Esophagus squamous epithelium (tissue), 5 donors: ENCODE results near the gene WFIKKN1. TPM values are rescaled to one million over a fixed set of nuclear protein-coding genes. Genes with fewer than 3 reads are reported as not detected.

Experiments
- DNase-seq: peaks from one replicate; lab custom pipeline; 2025; lab: John Stamatoyannopoulos, UW
- H3K27ac ChIP-seq, 4 donors: fragments of 200-600 bp; sonication (generic); one replicate each; pipeline ENCODE4 v1.5.1; 2016 to 2019; ENCODE audit warnings: mild to moderate bottlenecking in 1 of 4
- H3K27me3 ChIP-seq, 4 donors: fragments of 200-600 bp; sonication (generic); 1 replicate in 3 of 4; 2 replicates in 1 of 4; pipeline versions ENCODE4 v1.5.1 to v1.6.0; 2017 to 2021; ENCODE audit warnings: antibody characterized with exemption in 1 of 4
- H3K36me3 ChIP-seq, 3 donors: fragments of 200-600 bp; sonication (generic); one replicate each; pipeline ENCODE4 v1.5.1; 2016 to 2019
- H3K4me1 ChIP-seq, 3 donors: fragments of 200-600 bp; sonication (generic); one replicate each; pipeline ENCODE4 v1.5.1; 2017 to 2019
- H3K4me3 ChIP-seq, 4 donors: fragments of 200-600 bp; sonication (generic); 1 replicate in 3 of 4; 2 replicates in 1 of 4; pipeline ENCODE4 v1.5.1; 2016 to 2019; ENCODE audit warnings: mild to moderate bottlenecking in 2 of 4, moderate library complexity in 1 of 4
- H3K9me3 ChIP-seq, 3 donors: fragments of 200-600 bp; sonication (generic); one replicate each; pipeline ENCODE4 v1.5.1; 2016 to 2019
- CTCF ChIP-seq, 6 experiments: fragments of 450-650 bp in 4 of 6; fragments of 200-600 bp in 2 of 6; sonication (generic) in 2 of 6; IDR thresholded peaks; one replicate each; pipeline ENCODE4 v1.5.1; 2016 to 2019; ENCODE audit warnings: antibody characterized with exemption in 6 of 6, mild to moderate bottlenecking in 4 of 6, moderate library complexity in 4 of 6
- POLR2A ChIP-seq, 4 donors: fragments of 450-650 bp; IDR thresholded peaks; one replicate each; pipeline ENCODE4 v1.6.1; 2017; ENCODE audit warnings: antibody characterized with exemption in 4 of 4, mild to moderate bottlenecking in 4 of 4, moderate library complexity in 3 of 4
- WGBS, 2 donors: methylation state at CpG; one replicate each; pipeline ENCODE4 v1.1.5; 2018; 5-methylcytosine and 5-hydroxymethylcytosine counted together
- intact Hi-C: fragments of 100-400 bp; cut with DNase I; formaldehyde crosslinking; loops from one replicate; pipeline ENCODE4 v1.15.0; 2022
- total RNA-seq, 4 donors: library from RNA; depleted of rRNA; stranded (reverse); fragments of >200 nt; gene quantifications; one replicate each; pipeline ENCODE4 v1.1.0, GENCODE V29; 2016
- donor health status: DM: yes; HTN: yes; CAD: no.

Gene WFIKKN1
- total RNA-seq, 4 donors from 2014 or later = under 0.01 to 1.8 (median 0.29) TPM

- Histone ChIP-seq H3K9me3 (no peaks in the 10 kb centered on the region), H3K4me3 (peak overlapping the region; percentile 72 to 93 (median 82)), H3K27ac (peak overlapping the region; percentile 85 to 99 (median 96)), H3K27me3 (no peaks in the 10 kb centered on the region), H3K4me1 (peaks cover 24 to 42% (median 24%) of the 10 kb centered on the region in 3 donors), H3K36me3 (peaks cover 0 to 29% (median 9%) of the 10 kb centered on the region in 3 donors)
- DNase-seq = no peak
- no peak for TF ChIP-seq POLR2A (IDR thresholded peaks at IDR 0.05)
- no peak for TF ChIP-seq CTCF (IDR thresholded peaks at IDR 0.05)
- intact Hi-C loops = no loop called here
- no CpG with 5 or more reads among the region's 55 CpGs for WGBS, 2 donors
These were observed 4.9 kb downstream of the WFIKKN1 start for GRCh38 chr16:635573-636205.

- peak; percentile 81 for DNase-seq
- H3K9me3 ChIP-seq = no peaks in the 10 kb centered on the region
- peak within 1 kb of the TSS; percentile 85 to 99 (median 96) for H3K27ac ChIP-seq
- H3K27me3 ChIP-seq = no peaks in the 10 kb centered on the region
- intact Hi-C loops = no loop called here
- H3K36me3 ChIP-seq = peaks cover 0 to 29% (median 9%) of the 10 kb centered on the region in 3 donors
- peak within 1 kb of the TSS; percentile 72 to 93 (median 82) for H3K4me3 ChIP-seq
- peaks cover 18 to 42% (median 20%) of the 10 kb centered on the region in 3 donors for H3K4me1 ChIP-seq
- TF ChIP-seq CTCF (IDR thresholded peaks at IDR 0.05) = peak in 3 of 6 experiments; percentile 24 to 42 (median 28)
- peak in 2 of 4 donors; percentile 55 to 66 for TF ChIP-seq POLR2A (IDR thresholded peaks at IDR 0.05)
- 0 to 1% methylated on average over 6 to 21 of the region's 91 CpGs for WGBS, 2 donors
These were observed 5.7 kb downstream of the WFIKKN1 start, which contains the start of gene METTL26 for GRCh38 chr16:636206-637080. Gene METTL26 (minus strand): TSS chr16:636305. CDS start chr16:636290, 15 bp downstream.

GRCh38 chr16:637081-638018 is 6.6 kb downstream of the WFIKKN1 start:
- H3K27ac ChIP-seq = peak overlapping the region; percentile 85 to 99 (median 96)
- peak overlapping the region; percentile 72 to 93 (median 82) for H3K4me3 ChIP-seq
- whole genome bisulfite sequencing, 2 donors = 5 to 86% methylated on average over 3 to 9 of the region's 53 CpGs
- peaks cover 18 to 46% (median 25%) of the 10 kb centered on the region in 3 donors for H3K4me1 ChIP-seq
- H3K9me3 ChIP-seq = no peaks in the 10 kb centered on the region
- intact Hi-C loops = no loop called here
- DNase-seq = no peak
- TF ChIP-seq CTCF (IDR thresholded peaks at IDR 0.05) (no peak), POLR2A (IDR thresholded peaks at IDR 0.05) (no peak)
- H3K27me3 ChIP-seq = no peaks in the 10 kb centered on the region
- H3K36me3 ChIP-seq = peaks cover 0 to 27% (median 9%) of the 10 kb centered on the region in 3 donors

GRCh38 chr16:638034-638543 is 7.3 kb downstream of the WFIKKN1 start:
- Histone ChIP-seq H3K27ac (peak overlapping the region in 3 of 4 donors; percentile 68 to 99 (median 95)), H3K36me3 (peaks cover 0 to 20% (median 9%) of the 10 kb centered on the region in 3 donors), H3K27me3 (no peaks in the 10 kb centered on the region), H3K9me3 (no peaks in the 10 kb centered on the region), H3K4me3 (no peak overlapping the region), H3K4me1 (peaks cover 25 to 53% (median 32%) of the 10 kb centered on the region in 3 donors)
- TF ChIP-seq POLR2A (IDR thresholded peaks at IDR 0.05) (no peak), CTCF (IDR thresholded peaks at IDR 0.05) (no peak)
- DNase-seq = no peak
- 80 to 100% methylated on average over 1 to 5 of the region's 15 CpGs for WGBS, 2 donors
- intact Hi-C loops = no loop called here
